CD8-positive, alpha-beta memory T cell (primary cell): ENCODE measurements around the gene GRIN3B. TPM values are rescaled to one million over a fixed set of nuclear protein-coding genes. Genes with fewer than 3 reads are reported as not detected.
A peak's percentile ranks its signal among the peaks of the same experiment; 100 is the strongest.

Source experiments
- CTCF ChIA-PET: fragments of 350-600 bp; sonication (Branson Sonifier 250); formaldehyde crosslinking; loops from one replicate; lab custom pipeline; 2021; ENCODE audit warnings: antibody characterized with exemption; lab: Charles Lee
- POLR2A ChIA-PET: fragments of 350-600 bp; sonication (Branson Sonifier 250); formaldehyde crosslinking; loops from one replicate; lab custom pipeline; 2021; ENCODE audit warnings: antibody characterized with exemption; lab: Charles Lee
- DNase-seq, 5 donors: peaks; one replicate each; pipeline versions ENCODE4 v3.0.0 to v3.0.0-alpha.2; 2020 to 2022; ENCODE audit warnings: mixed read lengths in 1 of 5
- H3K27ac ChIP-seq: one replicate; pipeline ENCODE4 v1.7.0; 2013; ENCODE audit warnings: low read depth, mild to moderate bottlenecking, low read length, moderate library complexity
- H3K27me3 ChIP-seq: 2 replicates; pipeline ENCODE4 v1.7.0; 2013; ENCODE audit warnings: low read length, mild to moderate bottlenecking; ENCODE audit not compliant: insufficient read depth, poor library complexity, severe bottlenecking
- H3K36me3 ChIP-seq: 2 replicates; pipeline ENCODE4 v1.7.0; 2013; ENCODE audit warnings: mild to moderate bottlenecking, low read length, moderate library complexity; ENCODE audit not compliant: insufficient read depth
- H3K4me1 ChIP-seq: 2 replicates; pipeline ENCODE4 v1.7.0; 2013; ENCODE audit warnings: mild to moderate bottlenecking, low read length, moderate library complexity; ENCODE audit not compliant: insufficient read depth
- H3K4me3 ChIP-seq: 2 replicates; pipeline ENCODE4 v1.7.0; 2013; ENCODE audit warnings: mild to moderate bottlenecking, low read length
- H3K9me3 ChIP-seq: 2 replicates; pipeline ENCODE4 v1.7.0; 2013; ENCODE audit warnings: mild to moderate bottlenecking, low read length
- H3K27ac Mint-ChIP-seq, 8 donors: one replicate each; pipeline ENCODE4 v1.8.0; 2020 to 2021; ENCODE audit warnings: mixed read lengths in 8 of 8, mild to moderate bottlenecking in 6 of 8, inconsistent platforms in 3 of 8, moderate library complexity in 3 of 8
- H3K27me3 Mint-ChIP-seq, 2 donors: one replicate each; pipeline ENCODE4 v1.8.0; 2020 to 2021; ENCODE audit warnings: mixed read lengths in 2 of 2, mild to moderate bottlenecking in 1 of 2, moderate library complexity in 1 of 2
- H3K36me3 Mint-ChIP-seq, 3 donors: one replicate each; pipeline ENCODE4 v1.8.0; 2020 to 2021; ENCODE audit warnings: mixed read lengths in 3 of 3, inconsistent platforms in 1 of 3, mild to moderate bottlenecking in 1 of 3
- H3K4me1 Mint-ChIP-seq, 3 donors: one replicate each; pipeline ENCODE4 v1.8.0; 2020 to 2021; ENCODE audit warnings: mixed read lengths in 3 of 3, inconsistent platforms in 1 of 3, mild to moderate bottlenecking in 1 of 3
- H3K4me3 Mint-ChIP-seq, 7 donors: one replicate each; pipeline ENCODE4 v1.8.0; 2020 to 2021; ENCODE audit warnings: mixed read lengths in 7 of 7, mild to moderate bottlenecking in 6 of 7, moderate library complexity in 4 of 7, inconsistent platforms in 2 of 7
- H3K9me3 Mint-ChIP-seq, 5 donors: one replicate each; pipeline ENCODE4 v1.8.0; 2020 to 2022; ENCODE audit warnings: mixed read lengths in 5 of 5, mild to moderate bottlenecking in 3 of 5, moderate library complexity in 2 of 5, inconsistent platforms in 1 of 5
- polyA plus RNA-seq: library from polyadenylated mRNA; unstranded; fragments of 300-500 nt; fragmentation: Illumina TruSeq; gene quantifications from one replicate; pipeline ENCODE4 v1.2.3, GENCODE V29; 2021
- total RNA-seq, 2 experiments: library from RNA; stranded (reverse); gene quantifications; one replicate each; pipeline ENCODE4 v1.2.3, GENCODE V29; 2021

Gene GRIN3B
- total and polyA plus RNA-seq, 3 experiments from 2014 or later, result not detected

- CTCF ChIA-PET, result no interaction called here
- Histone ChIP-seq H3K36me3 (peaks cover 5% of the 10 kb centered on the region), H3K9me3 (no peaks in the 10 kb centered on the region), H3K4me1 (peaks cover 26% of the 10 kb centered on the region), H3K27me3 (no peaks in the 10 kb centered on the region), H3K4me3 (no peak overlapping the region), H3K27ac (no peak overlapping the region)
- no peaks in the 10 kb centered on the region for H3K27me3 Mint-ChIP-seq
- no peaks in the 10 kb centered on the region for H3K9me3 Mint-ChIP-seq
- peak overlapping the region in 1 of 8 donors; percentile 39 for H3K27ac Mint-ChIP-seq
- H3K4me1 Mint-ChIP-seq, result peaks cover 14 to 31% (median 15%) of the 10 kb centered on the region in 3 donors
- no peak overlapping the region for H3K4me3 Mint-ChIP-seq
- POLR2A ChIA-PET, result interaction anchor here (1.0 to 1.1 kb wide), 2 partner anchors 8 to 14 kb away, joined by 3 read pairs; partner anchors contain the start of gene RNU6-2
- no peak for DNase-seq
- H3K36me3 Mint-ChIP-seq, result peaks cover 0 to 38% (median 0%) of the 10 kb centered on the region in 3 donors
Measured at GRCh38 chr19:1013218-1013617, 13.0 kb downstream of the GRIN3B start.

DNA sequence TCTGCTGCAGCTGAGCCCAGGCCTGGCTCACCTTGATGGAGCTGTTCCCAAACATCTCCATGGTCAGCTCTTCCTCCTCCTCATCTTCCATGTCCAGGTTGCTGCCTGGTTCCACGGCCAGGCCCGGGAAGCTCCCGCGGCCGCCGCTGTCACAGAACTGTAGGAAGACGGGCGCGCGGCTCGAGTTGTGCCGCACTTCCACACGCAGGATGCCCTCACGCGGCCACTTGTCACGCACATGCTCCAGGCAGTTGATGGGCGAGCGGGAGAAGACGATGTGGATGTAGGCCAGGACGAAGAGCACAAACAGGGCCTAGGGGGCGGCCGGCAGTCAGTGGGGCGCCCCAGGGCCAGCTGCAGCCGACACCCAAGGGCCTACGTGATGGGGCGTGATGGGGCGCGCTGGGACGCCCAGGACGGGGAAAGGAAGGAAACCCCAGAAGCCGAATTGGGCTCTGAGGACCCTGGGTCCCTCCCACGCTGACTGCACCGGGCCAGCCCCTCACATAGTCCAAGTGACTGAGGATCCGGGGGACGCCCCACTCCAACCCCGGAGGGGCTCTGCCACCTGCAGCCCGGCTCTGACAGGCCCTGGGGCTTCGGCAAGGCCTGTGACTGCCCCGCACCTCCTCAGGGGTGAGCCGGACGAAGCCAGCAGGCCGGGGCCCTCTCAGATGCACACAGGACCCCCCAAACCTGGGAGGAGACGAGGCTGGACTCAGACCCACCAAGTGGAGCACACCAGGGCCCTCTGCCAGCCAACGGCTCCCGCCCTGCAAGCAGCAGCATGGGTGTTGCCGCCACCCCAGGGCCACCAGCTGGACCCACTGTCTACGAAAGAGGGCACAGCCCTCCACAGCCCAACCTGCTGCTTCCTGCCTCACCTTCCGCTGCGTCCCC, 14.2 kb downstream of the GRIN3B start:
- ChIA-PET POLR2A (interaction anchor here (0.6 to 1.2 kb wide), 3 partner anchors 18 to 42 kb away, joined by 3 to 5 read pairs (median 3); partner anchors contain the start of gene WDR18), CTCF (no interaction called here)
- no peak for DNase-seq
- H3K4me3 Mint-ChIP-seq, result no peak overlapping the region
- Histone ChIP-seq H3K27ac (no peak overlapping the region), H3K4me3 (no peak overlapping the region), H3K36me3 (peaks cover 5% of the 10 kb centered on the region), H3K4me1 (peaks cover 38% of the 10 kb centered on the region), H3K9me3 (no peaks in the 10 kb centered on the region), H3K27me3 (no peaks in the 10 kb centered on the region)
- peaks cover 0 to 39% (median 0%) of the 10 kb centered on the region in 3 donors for H3K36me3 Mint-ChIP-seq
- no peaks in the 10 kb centered on the region for H3K9me3 Mint-ChIP-seq
- H3K27ac Mint-ChIP-seq, result peak overlapping the region in 1 of 8 donors; percentile 71
- peaks cover 16 to 43% (median 24%) of the 10 kb centered on the region in 3 donors for H3K4me1 Mint-ChIP-seq
- no peaks in the 10 kb centered on the region for H3K27me3 Mint-ChIP-seq

- Mint-ChIP-seq H3K4me3 (no peak overlapping the region), H3K4me1 (peaks cover 18 to 51% (median 30%) of the 10 kb centered on the region in 3 donors), H3K27me3 (no peaks in the 10 kb centered on the region), H3K27ac (peak overlapping the region in 4 of 8 donors; percentile 17 to 54 (median 42)), H3K9me3 (no peaks in the 10 kb centered on the region), H3K36me3 (peaks cover 0 to 39% (median 0%) of the 10 kb centered on the region in 3 donors)
- DNase-seq, result no peak
- POLR2A ChIA-PET, result interaction anchor here (1.0 to 1.2 kb wide), 2 partner anchors 19 to 31 kb away, joined by 3 read pairs; partner anchors contain the start of gene WDR18
- Histone ChIP-seq H3K36me3 (peaks cover 5% of the 10 kb centered on the region), H3K4me3 (no peak overlapping the region), H3K4me1 (peaks cover 46% of the 10 kb centered on the region), H3K27ac (no peak overlapping the region), H3K27me3 (no peaks in the 10 kb centered on the region), H3K9me3 (no peaks in the 10 kb centered on the region)
- CTCF ChIA-PET, result interaction anchor here (0.7 to 1.4 kb wide), 2 partner anchors 8 to 14 kb away, joined by 3 read pairs; no protein-coding TSS in a partner anchor
Measured at GRCh38 chr19:1015061-1015781, 15.0 kb downstream of the GRIN3B start.

GRCh38 chr19:1015782-1016646, 15.8 kb downstream of the GRIN3B start:
- peaks cover 0 to under 1% (median 0%) of the 10 kb centered on the region in 5 donors for H3K9me3 Mint-ChIP-seq
- DNase-seq, result no peak
- H3K27ac ChIP-seq, result no peak overlapping the region
- peaks cover 18 to 52% (median 30%) of the 10 kb centered on the region in 3 donors for H3K4me1 Mint-ChIP-seq
- ChIA-PET CTCF (interaction anchor here (0.5 to 1.4 kb wide), 4 partner anchors 9 to 245 kb away, joined by 3 read pairs; no protein-coding TSS in a partner anchor), POLR2A (interaction anchor here (1.5 kb wide), 1 partner anchor 14 kb away, joined by 5 read pairs; no protein-coding TSS in a partner anchor)
- H3K4me1 ChIP-seq, result peaks cover 46% of the 10 kb centered on the region
- peaks cover 5% of the 10 kb centered on the region for H3K36me3 ChIP-seq
- no peaks in the 10 kb centered on the region for H3K27me3 ChIP-seq
- no peak overlapping the region for H3K4me3 ChIP-seq
- peak overlapping the region in 3 of 7 donors; percentile 44 to 81 (median 50) for H3K4me3 Mint-ChIP-seq
- H3K9me3 ChIP-seq, result no peaks in the 10 kb centered on the region
- H3K27ac Mint-ChIP-seq, result peak overlapping the region in 4 of 8 donors; percentile 17 to 87 (median 60)
- peaks cover 0 to under 1% of the 10 kb centered on the region in 2 donors for H3K27me3 Mint-ChIP-seq
- H3K36me3 Mint-ChIP-seq, result peaks cover 0 to 38% (median 0%) of the 10 kb centered on the region in 3 donors

- ChIA-PET POLR2A (interaction anchor here (0.8 to 1.5 kb wide), 2 partner anchors 13 to 107 kb away, joined by 3 to 5 read pairs; no protein-coding TSS in a partner anchor), CTCF (interaction anchor here (0.8 kb wide), 1 partner anchor 48 kb away, joined by 3 read pairs; no protein-coding TSS in a partner anchor)
- Histone ChIP-seq H3K27ac (no peak overlapping the region), H3K36me3 (peaks cover 5% of the 10 kb centered on the region), H3K4me3 (no peak overlapping the region), H3K4me1 (peaks cover 50% of the 10 kb centered on the region), H3K27me3 (no peaks in the 10 kb centered on the region), H3K9me3 (no peaks in the 10 kb centered on the region)
- Mint-ChIP-seq H3K27ac (peak overlapping the region in 7 of 8 donors; percentile 29 to 87 (median 61)), H3K36me3 (peaks cover 0 to 42% (median 0%) of the 10 kb centered on the region in 3 donors), H3K9me3 (peaks cover 0 to 3% (median 0%) of the 10 kb centered on the region in 5 donors), H3K4me1 (peaks cover 24 to 58% (median 36%) of the 10 kb centered on the region in 3 donors), H3K4me3 (peak overlapping the region in 6 of 7 donors; percentile 44 to 82 (median 62)), H3K27me3 (peaks cover 0 to 6% of the 10 kb centered on the region in 2 donors)
- DNase-seq, result no peak
Measured at GRCh38 chr19:1016647-1017114, 16.5 kb downstream of the GRIN3B start.

- POLR2A ChIA-PET, result interaction anchor here (0.7 to 1.5 kb wide), 3 partner anchors 10 to 108 kb away, joined by 3 to 5 read pairs (median 3); no protein-coding TSS in a partner anchor
- Mint-ChIP-seq H3K27me3 (peaks cover 0 to 6% of the 10 kb centered on the region in 2 donors), H3K27ac (peak overlapping the region in 6 of 8 donors; percentile 60 to 87 (median 74)), H3K9me3 (peaks cover 0 to 3% (median 0%) of the 10 kb centered on the region in 5 donors), H3K4me1 (peaks cover 25 to 60% (median 38%) of the 10 kb centered on the region in 3 donors), H3K4me3 (peak overlapping the region in 6 of 7 donors; percentile 44 to 82 (median 62)), H3K36me3 (peaks cover 0 to 40% (median 0%) of the 10 kb centered on the region in 3 donors)
- Histone ChIP-seq H3K4me1 (peaks cover 57% of the 10 kb centered on the region), H3K9me3 (no peaks in the 10 kb centered on the region), H3K4me3 (no peak overlapping the region), H3K27ac (peak overlapping the region; percentile 38), H3K36me3 (peaks cover 5% of the 10 kb centered on the region), H3K27me3 (no peaks in the 10 kb centered on the region)
- CTCF ChIA-PET, result interaction anchor here (0.8 kb wide), 1 partner anchor 48 kb away, joined by 3 read pairs; no protein-coding TSS in a partner anchor
- no peak for DNase-seq
Measured at GRCh38 chr19:1017115-1017905, 17.1 kb downstream of the GRIN3B start.
